ENCODE results near the gene ATF6. TPM values are rescaled to one million over a fixed set of nuclear protein-coding genes. Genes with fewer than 3 reads are reported as not detected.
A peak's percentile ranks its signal among the peaks of the same experiment; 100 is the strongest.

ATF6 gene
- total RNA-seq, 1 donor from 2014 or later, result 12.6 TPM

DNA sequence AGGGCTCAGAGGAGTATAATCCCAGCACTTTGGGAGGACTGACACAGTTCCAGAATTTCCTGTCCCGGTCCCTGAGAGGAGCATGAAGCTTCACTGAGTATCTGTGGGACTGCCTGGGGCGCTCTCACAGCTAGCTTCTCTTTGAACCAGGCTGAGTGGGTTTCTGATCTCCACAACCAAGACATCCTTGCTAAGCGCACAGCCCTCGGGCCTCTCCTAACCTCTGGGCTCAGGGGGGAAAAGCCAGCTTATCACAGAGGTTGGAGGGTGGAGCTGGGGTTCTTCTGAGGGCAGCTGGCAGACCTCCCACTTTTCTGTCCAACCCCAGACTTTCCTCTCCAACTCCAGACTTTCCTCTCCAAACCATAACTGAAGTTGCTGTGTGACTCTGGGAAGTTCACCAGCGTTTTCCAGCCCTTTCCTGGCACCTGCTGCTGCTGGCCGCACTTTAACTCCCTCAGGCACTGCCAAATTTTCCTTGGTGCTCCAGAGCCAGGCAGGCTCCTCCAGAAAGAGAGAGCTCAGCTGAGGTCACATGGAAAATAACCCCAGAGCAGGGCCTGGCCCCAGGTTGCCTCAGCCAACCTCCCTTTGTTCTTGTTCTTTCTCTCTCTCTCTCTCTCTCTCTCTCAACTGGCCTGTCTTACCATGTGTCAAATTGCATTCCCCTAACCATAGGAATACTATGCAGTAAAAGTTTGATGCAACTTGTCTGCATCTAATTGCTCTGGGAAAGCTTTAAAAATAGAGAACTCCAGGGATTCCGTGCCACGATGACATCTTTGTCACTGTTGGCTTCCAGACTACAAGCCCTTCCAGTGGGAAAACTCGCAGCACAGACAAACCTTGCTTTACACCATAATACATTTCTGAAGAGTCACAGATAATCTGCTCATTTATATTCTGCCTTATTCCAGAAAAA is 208.1 kb downstream of the ATF6 start:
- DNase-seq (ENCODE audit: missing footprints) (no peak), ATAC-seq (peak; percentile 90)
- intact Hi-C loops (cut with DNase I), result no loop called here

DNA sequence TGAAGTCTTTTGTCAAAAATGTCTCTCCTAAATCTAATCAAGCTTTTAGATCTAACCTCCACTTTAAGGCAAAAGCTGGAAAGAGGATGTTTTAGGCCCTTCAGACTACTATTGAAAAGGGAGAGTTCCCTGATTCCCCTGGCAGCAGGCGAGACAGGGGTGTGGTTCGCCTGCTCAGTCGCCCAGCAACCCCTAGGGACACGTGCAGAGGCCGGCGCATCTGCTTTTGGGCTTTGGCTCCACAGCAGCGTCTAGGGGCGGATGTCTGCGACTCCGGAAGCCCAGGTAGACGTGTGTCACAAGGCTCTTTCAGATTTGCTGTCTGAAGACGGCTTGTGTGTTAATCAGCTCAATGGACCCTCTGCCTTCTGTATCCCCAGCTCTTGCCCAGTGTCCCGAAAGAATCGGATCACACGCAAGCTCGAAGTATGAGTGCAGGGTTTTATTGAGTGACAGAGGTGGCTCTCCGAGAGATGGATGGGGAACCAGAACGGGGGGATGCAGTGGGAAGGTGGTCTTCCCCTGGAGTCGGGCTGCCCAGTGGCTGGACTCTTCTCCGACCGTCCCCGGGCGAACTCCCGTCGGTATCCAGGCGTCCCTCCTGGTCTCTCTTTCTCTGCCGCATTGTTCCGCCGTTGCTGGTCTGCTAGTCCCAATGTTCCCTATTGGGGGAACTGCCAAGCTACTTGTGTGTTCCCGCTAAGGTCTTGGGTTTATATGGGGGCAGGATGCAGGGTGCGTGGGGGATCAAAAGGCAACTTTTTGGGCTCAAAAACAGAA is 212.1 kb downstream of the ATF6 start:
- no peak for ATAC-seq
- intact Hi-C loops (cut with DNase I), result no loop called here
- DNase-seq (ENCODE audit: missing footprints), result no peak

DNA sequence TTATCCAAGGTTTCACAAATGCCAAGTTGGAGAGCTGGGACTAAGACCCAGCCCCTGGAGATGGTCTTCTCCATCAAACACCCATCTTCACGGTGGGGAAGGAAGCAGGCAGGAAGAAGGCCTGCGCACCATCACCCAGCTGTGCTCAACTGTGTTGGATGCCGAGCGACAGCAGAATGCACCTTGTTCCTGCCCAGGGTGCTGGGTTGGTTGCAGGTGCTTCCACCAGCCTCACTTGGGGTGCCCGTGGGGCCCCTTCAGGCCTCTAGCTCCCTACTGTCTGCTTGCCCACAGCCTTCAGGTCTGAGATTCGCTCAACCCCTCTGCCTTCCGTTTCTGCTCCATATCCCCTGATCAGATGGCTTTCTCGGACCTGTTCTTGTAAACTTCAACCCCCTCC is 215.0 kb downstream of the ATF6 start:
- no peak for DNase-seq (ENCODE audit: missing footprints)
- intact Hi-C loops (cut with DNase I), result no loop called here
- no peak for ATAC-seq

DNA sequence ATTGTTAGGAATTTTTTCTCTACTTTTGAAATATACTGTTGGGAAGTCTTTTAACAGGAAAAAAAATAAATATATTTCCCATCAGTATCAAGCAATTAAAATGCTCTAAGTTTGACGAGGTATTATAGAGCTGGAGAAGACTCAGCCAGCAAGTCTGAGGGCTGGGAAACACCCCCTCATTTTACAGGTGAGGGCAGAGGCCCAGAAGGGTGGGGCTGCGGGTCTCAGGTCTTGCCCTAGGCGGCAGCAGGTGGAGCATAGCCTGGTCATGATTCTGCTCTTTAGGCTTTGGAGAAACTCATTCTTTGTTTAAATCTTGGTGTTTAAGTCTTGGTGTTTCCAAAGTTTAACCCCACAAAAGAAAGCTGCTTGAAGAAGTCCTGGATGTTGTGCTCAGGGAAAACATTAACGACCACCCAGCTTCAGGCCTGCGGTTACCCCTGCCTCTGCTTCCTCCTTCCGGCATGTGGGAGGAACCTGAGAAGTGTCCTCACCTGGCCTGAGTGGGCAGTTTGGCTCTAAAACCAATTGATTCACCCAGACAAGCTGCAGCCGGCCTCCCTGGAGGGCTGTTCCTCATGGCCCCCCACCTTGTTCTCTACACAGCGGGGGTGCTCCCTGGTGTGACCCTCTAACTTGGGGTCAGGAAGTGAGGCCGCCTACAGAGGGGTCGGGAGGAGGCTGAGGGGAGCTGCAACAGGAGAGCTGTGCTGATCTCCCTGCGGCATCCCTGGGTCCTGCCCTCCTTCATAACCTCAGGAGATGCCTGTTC is 215.8 kb downstream of the ATF6 start:
- intact Hi-C loops (cut with DNase I), result no loop called here
- no peak for ATAC-seq
- no peak for DNase-seq (ENCODE audit: missing footprints)

DNA sequence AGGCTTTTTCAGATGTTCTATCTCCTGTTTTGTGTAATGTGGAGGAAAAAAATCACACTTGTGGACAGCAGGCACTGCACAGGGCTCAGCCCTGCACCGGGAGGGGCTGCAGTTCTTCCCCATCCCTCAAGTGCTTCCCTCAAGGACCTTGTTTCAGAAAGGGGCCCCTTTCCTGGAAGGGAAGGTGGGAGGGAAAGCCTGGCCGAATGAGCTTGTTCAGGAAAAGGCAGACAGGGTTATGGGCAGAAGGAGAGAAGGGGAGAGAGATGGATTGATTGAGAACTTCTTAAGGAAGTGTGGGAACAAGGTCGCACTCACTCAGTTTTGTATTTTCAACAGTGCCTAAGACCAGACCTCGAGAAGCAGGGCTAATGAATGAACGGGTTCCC is 216.4 kb downstream of the ATF6 start:
- DNase-seq (ENCODE audit: missing footprints), result no peak
- no peak for ATAC-seq
- intact Hi-C loops (cut with DNase I), result no loop called here

DNA sequence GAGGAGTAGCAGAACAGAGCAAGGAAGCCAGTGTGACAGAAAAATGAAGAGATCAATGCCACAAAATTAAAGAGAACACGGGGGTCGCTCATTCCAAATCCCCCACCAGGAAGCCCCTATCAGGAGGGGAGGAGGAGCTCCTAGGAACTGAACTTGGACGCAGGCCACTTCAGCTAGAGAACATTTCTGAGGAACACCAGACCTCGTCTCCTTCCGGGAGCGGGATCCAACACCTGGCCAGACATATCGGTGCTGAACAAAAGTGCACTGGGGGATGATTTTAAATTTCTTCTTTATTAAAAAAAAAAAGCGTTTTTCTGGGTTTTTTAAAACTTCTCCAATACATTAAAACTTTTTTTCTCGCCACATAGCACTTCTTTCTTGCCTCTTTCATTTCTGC is 216.8 kb downstream of the ATF6 start:
- ATAC-seq, result no peak
- intact Hi-C loops (cut with DNase I), result no loop called here
- DNase-seq (ENCODE audit: missing footprints), result no peak

DNA sequence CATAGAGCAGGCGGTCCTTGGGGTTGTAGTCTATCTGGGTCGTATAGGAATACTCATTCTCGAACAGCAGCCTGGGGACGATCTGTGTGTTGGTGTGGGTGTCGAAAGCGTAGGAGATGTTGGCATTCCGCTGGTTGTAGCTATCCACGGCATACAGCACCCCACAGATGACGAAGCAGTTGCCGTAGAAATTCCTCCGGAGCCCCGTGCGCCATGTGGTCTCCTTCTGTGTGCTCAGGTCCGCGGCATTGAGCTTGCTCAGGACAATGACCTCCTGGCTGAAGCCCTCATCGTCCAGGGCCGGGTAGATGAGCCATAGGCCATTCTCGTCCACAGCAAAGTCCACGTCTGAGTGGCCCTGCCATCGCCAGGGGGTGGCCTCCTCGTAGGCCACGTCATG is 217.6 kb downstream of the ATF6 start:
- ATAC-seq, result no peak
- no peak for DNase-seq (ENCODE audit: missing footprints)
- intact Hi-C loops (cut with DNase I), result no loop called here

DNA sequence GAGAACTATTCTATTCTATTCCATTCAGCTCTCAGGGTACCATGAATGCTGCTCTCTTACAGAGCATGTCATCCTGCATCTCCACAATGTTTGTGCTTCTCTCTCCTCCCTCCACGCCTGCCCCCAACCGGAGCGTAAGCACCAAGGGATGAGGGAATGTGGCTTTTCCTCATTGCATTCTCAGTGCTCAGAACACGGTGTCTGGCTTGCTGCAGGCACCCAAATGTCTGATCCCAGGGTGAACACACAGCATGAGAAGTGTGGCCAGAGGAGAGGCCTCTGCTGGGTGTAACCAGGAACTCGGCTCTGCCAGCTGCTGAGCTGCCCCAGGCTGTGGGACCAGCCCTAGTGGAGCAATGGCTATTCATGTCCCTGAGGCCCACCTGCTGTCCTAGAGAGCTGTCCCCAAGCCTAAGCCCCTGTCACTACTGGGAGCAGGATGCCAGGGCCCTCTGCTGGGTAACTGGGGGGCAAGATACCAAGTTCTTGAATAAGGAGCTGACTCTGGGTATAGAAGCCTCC is 219.2 kb downstream of the ATF6 start:
- no peak for DNase-seq (ENCODE audit: missing footprints)
- intact Hi-C loops (cut with DNase I), result no loop called here
- ATAC-seq, result no peak

DNA sequence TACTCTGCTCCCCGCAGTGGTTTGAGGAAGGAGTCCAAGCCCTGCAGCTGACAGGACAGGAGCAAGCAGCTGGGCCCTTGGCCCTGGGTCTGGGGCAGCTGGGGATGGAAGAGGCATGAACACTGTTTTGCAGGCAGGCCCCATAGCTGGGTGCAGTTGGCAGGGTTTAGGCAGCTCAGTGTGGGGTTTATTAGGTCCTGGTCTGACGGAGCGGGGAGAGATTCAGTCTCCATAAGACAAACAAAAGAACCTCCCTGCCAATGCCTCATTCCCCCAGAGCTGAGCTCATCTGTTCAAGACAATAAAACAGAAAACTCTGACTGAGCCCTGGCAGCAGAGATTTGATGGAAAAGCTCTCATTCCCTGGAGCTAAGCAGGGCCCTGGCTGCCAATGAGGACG is 220.2 kb downstream of the ATF6 start:
- intact Hi-C loops (cut with DNase I), result no loop called here
- peak; percentile 59 for ATAC-seq
- DNase-seq (ENCODE audit: missing footprints), result no peak

DNA sequence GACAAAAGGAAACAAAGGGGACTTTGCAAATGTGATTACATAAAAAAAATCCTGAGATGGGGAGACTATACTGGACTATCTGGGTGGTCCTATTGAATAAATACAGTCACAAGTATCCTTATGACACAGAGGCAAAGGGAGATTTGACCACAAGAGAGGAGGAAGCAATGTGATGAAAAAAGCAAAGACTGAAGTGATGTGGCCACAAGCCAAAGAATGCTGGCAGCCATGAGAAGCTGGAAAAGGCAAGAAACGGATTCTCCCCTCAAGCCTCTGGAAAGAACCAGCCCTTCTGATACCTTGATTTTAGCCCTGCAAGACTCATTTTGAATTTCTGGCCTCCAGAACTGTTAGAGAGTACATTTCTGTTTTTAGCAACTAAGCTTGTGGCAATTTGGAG is 221.2 kb downstream of the ATF6 start:
- ATAC-seq (no peak), DNase-seq (ENCODE audit: missing footprints) (no peak)
- intact Hi-C loops (cut with DNase I), result no loop called here

DNA sequence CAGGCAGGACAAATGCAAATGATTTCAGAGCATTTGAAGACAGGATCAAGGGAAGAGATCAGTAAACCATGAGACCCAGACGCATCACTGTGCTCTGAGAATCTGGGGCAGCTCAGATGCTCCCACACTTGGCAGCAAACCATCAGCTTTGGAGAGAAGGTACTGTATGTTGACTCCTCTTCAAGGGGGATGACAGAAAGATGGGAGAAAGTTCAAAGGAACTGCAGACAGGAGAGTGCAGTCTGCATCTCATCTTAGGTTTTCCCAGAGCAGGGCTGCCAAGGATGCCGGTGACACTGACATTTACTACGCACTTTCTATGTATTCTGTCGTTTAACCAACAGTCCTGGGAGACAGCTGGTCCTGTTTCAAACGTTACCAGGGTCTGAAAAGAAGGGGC is 221.8 kb downstream of the ATF6 start:
- no peak for ATAC-seq
- intact Hi-C loops (cut with DNase I), result no loop called here
- no peak for DNase-seq (ENCODE audit: missing footprints)

DNA sequence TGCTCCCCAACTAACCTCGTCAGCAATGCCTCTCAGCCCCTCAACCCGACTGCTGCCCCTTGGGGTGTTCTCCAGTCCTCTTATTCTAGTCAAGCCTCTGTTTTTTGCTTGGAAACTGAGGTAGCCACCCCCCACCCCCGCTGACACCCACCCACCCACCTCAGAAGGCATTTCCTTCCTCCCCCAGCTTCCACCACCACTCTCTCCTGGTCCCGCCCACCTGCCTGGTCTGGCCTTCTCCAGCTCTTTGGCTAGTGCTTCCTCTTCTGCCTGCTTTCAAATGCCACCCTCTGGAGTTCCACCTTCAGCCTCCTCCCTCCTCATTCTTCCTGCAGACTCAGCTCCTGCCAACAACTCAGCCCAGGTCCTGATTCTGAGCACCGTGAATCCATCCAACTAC is 222.3 kb downstream of the ATF6 start:
- DNase-seq (ENCODE audit: missing footprints) (no peak), ATAC-seq (no peak)
- intact Hi-C loops (cut with DNase I), result no loop called here

DNA sequence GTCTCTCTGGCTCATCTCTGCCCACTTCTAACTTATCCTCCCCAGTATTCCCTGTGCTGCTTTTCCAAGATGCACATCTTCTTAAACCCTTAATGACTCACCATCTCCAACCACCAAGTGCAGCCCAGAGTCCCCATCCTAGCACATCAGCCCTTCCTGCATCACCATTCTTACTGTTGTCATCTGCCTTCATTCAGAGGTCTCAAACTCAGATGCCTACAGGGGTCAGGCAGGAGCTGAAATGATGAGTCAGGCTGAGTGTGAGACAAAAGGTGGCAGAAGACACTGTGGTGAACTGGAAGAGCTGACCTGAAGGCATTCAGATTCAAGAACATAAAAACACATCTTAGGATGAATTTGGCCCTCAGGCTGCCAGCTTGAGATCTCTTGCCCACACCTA is 223.0 kb downstream of the ATF6 start:
- intact Hi-C loops (cut with DNase I), result no loop called here

DNA sequence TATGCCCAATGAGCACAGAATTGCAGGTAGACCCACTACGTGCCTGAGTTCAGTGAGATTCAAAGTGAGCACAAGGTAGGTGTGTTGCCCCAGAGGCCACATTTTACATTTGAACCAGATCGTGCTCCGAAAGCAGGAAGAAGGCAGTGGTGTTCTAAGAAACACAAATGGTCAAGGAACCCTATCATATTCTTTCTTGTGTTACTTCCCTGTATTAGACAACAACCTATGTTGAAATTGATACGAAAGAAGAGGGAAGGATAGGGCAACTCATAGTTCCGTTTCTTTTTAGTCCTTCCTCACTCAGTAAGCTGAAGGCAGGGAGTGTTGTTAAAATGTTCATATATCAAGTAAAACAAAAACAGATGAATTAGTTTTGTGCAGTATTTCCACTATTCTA is 223.7 kb downstream of the ATF6 start:
- DNase-seq (ENCODE audit: missing footprints), result no peak
- ATAC-seq, result no peak
- intact Hi-C loops (cut with DNase I), result no loop called here

More for the DNA sequence above, 223.0 kb downstream of the ATF6 start:
- ATAC-seq (no peak), DNase-seq (ENCODE audit: missing footprints) (no peak)

DNA sequence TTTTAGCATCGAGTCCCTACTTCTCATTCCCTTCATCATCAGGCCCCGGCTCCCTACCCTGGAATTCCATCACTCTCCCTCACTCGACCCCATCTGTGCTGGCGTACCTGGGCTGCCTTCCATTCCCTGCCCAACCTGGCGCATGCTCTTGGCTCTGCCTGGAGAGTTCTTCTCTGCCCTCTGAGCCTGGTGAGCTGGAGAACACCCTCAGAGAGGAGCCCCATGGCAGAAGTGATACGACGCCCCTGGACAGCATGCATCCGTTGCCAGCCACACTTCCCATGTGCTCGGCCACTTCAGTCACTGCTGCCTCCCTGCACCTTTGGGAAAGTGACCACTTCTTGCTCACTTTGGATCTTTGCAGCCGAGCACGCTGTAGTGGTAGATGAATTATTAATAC is 227.5 kb downstream of the ATF6 start:
- ATAC-seq, result no peak
- intact Hi-C loops (cut with DNase I), result no loop called here
- DNase-seq (ENCODE audit: missing footprints), result no peak

DNA sequence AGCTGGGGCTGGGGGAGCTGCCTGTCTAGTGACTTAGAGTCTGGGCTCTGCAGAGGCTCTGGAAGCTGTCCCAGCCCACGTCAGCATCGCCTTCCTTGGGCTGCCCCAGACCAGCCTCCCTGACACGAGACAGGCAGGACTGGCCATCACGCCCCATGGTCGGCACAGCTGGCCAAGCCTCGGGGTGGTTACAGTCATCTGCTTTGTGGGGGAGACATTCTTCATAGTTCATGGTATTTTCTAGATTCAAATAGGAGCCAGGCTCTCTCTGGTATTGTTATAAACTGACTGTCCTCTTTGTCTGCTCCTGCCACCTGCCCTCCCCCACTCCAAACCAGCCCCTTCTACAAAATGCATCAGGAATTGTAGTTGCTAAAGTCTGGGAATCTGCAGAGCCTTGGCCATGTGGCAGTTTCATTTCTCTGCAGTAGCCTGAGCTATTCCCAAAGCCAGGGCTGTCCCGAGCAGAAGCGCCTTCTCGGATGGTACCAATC is 228.1 kb downstream of the ATF6 start:
- intact Hi-C loops (cut with DNase I), result no loop called here
- ATAC-seq (peak; percentile 45), DNase-seq (ENCODE audit: missing footprints) (no peak)

DNA sequence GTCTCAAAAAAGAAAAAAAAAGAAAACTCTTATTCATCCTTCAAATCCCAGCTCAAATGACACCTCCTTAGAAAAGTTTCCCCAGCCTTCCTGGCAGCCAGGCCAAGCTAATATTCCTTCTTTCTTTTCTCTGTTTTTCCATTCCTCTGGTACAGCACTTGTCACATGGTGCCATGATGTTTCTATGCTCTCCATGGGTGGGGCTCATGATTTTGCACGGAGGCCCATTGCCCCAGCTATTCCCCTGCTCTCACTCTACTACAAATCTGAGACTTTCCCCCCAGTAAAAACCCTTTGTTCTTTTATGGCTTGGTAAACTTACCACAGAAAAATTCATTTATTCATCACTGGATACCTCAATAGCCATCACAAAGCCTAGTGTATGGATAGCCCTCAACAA is 231.0 kb downstream of the ATF6 start:
- no peak for ATAC-seq
- DNase-seq (ENCODE audit: missing footprints), result no peak
- intact Hi-C loops (cut with DNase I), result no loop called here

DNA sequence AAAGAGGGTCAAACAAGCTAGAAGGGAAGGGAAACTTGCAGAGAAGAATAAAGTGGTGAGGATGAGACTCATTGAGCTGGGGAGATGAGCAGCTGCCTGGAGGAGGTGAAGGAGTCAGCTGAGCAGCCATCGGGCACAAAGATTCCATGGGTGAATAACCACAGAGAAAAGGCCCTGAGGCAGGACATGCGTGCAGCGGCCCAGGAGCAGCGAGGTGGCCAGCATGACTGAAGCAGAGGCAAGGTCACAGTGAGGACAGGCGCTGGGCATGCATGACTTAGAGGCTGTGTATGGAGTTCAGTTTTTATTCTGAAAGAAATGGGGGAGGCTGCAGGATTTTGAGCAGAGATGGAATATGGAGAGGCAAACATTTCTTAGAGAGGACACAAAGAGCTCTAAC is 232.7 kb downstream of the ATF6 start:
- intact Hi-C loops (cut with DNase I), result no loop called here
- DNase-seq (ENCODE audit: missing footprints) (no peak), ATAC-seq (no peak)

All from Right ventricle myocardium inferior (tissue), 1 donor.